Natural killer cell (primary cell): ENCODE measurements around the gene FOXN4. TPM values are rescaled to one million over a fixed set of nuclear protein-coding genes. Genes with fewer than 3 reads are reported as not detected.

Source experiments
- ATAC-seq, 3 donors: fragments of 150-1000 bp in 2 of 3; fragments of 200-7000 bp in 1 of 3; cut with Tn5 transposase; 1 replicate in 1 of 3; 2 replicates in 2 of 3; pipeline ENCODE4 v1.10.0; 2021; ENCODE audit warnings: mild to moderate bottlenecking in 2 of 3, moderate library complexity in 2 of 3
- DNase-seq, 2 donors: peaks; one replicate each; pipeline versions ENCODE4 v3.0.0 to v3.0.0-alpha.2; 2013 to 2021; ENCODE audit warnings: mixed read lengths in 1 of 2
- H3K27ac ChIP-seq: one replicate; pipeline ENCODE4 v1.5.1; 2013; ENCODE audit warnings: mild to moderate bottlenecking, low read length
- H3K27me3 ChIP-seq: one replicate; pipeline ENCODE4 v1.6.1; 2013; ENCODE audit warnings: low read length; ENCODE audit not compliant: control insufficient read depth, insufficient read depth
- H3K36me3 ChIP-seq: one replicate; pipeline ENCODE4 v1.6.1; 2013; ENCODE audit warnings: low read length; ENCODE audit not compliant: control insufficient read depth, insufficient read depth
- H3K4me1 ChIP-seq: one replicate; pipeline ENCODE4 v1.6.1; 2013; ENCODE audit warnings: low read length; ENCODE audit not compliant: control insufficient read depth, insufficient read depth
- H3K4me3 ChIP-seq: one replicate; pipeline ENCODE4 v1.5.1; 2013; ENCODE audit warnings: low read length
- H3K9me3 ChIP-seq: one replicate; pipeline ENCODE4 v1.6.1; 2013; ENCODE audit warnings: low read length; ENCODE audit not compliant: control insufficient read depth, insufficient read depth
- H3K27ac Mint-ChIP-seq, 2 donors: one replicate each; pipeline ENCODE4 v1.8.0; 2022; ENCODE audit warnings: mild to moderate bottlenecking in 2 of 2, mixed read lengths in 2 of 2, moderate library complexity in 1 of 2
- H3K27me3 Mint-ChIP-seq, 2 donors: one replicate each; pipeline ENCODE4 v1.8.0; 2022; ENCODE audit warnings: low read depth in 2 of 2, mixed read lengths in 2 of 2
- H3K36me3 Mint-ChIP-seq: one replicate; pipeline ENCODE4 v1.8.0; 2022; ENCODE audit warnings: mixed read lengths
- H3K4me1 Mint-ChIP-seq, 2 donors: one replicate each; pipeline ENCODE4 v1.8.0; 2022; ENCODE audit warnings: mixed read lengths in 2 of 2
- H3K4me3 Mint-ChIP-seq: one replicate; pipeline ENCODE4 v1.8.0; 2022; ENCODE audit warnings: mild to moderate bottlenecking, moderate library complexity, mixed read lengths
- H3K9me3 Mint-ChIP-seq, 2 donors: one replicate each; pipeline ENCODE4 v1.8.0; 2022; ENCODE audit warnings: mixed read lengths in 2 of 2
- CTCF ChIP-seq: fragments of 200-600 bp; IDR thresholded peaks from one replicate; pipeline ENCODE4 v1.8.0; 2022; ENCODE audit warnings: antibody characterized with exemption
- WGBS: methylation state at CpG from one replicate; pipeline ENCODE4 v1.1.7; 2013; ENCODE audit warnings: missing lambda C conversion rate; ENCODE audit not compliant: insufficient coverage; 5-methylcytosine and 5-hydroxymethylcytosine counted together
- intact Hi-C: fragments of 100-400 bp; cut with micrococcal nuclease; formaldehyde crosslinking; loops from one replicate; pipeline ENCODE4 v1.14.2; 2022
- total RNA-seq, 4 donors: library from RNA; stranded (reverse); fragments of 120-200 nt in 1 of 4; gene quantifications; one replicate each; pipeline versions ENCODE4 v1.2.3 to v1.2.4, GENCODE V29; 2013 to 2022

Gene FOXN4
- total RNA-seq, 3 donors from 2014 or later (not counting 1 experiment from before 2014, with no cell fraction given): not detected

- H3K36me3 ChIP-seq: no peaks in the 10 kb centered on the region
- no peak overlapping the region for H3K4me3 ChIP-seq
- ATAC-seq: no peak
- no peaks in the 10 kb centered on the region for H3K27me3 ChIP-seq
- Mint-ChIP-seq H3K36me3 (peaks cover 10% of the 10 kb centered on the region), H3K27me3 (peaks cover 2 to 3% of the 10 kb centered on the region in 2 donors), H3K9me3 (peaks cover under 1 to 3% of the 10 kb centered on the region in 2 donors), H3K27ac (no peak overlapping the region), H3K4me1 (no peaks in the 10 kb centered on the region), H3K4me3 (no peak overlapping the region)
- peaks cover 4% of the 10 kb centered on the region for H3K9me3 ChIP-seq
- no peak for DNase-seq
- TF ChIP-seq CTCF: no peak
- 90% methylated on average over 16 of the region's 16 CpGs for WGBS
- no peak overlapping the region for H3K27ac ChIP-seq
- intact Hi-C loops: no loop called here
- no peaks in the 10 kb centered on the region for H3K4me1 ChIP-seq
Measured at GRCh38 chr12:109258607-109259544, 50.2 kb downstream of the FOXN4 start.

- no peaks in the 10 kb centered on the region for H3K36me3 ChIP-seq
- H3K27ac Mint-ChIP-seq: no peak overlapping the region
Measured at GRCh38 chr12:109258201-109258600, 50.9 kb downstream of the FOXN4 start.

GRCh38 chr12:109256011-109256410 lies 53.1 kb downstream of the FOXN4 start:
- WGBS: 85% methylated on average over 8 of the region's 8 CpGs

More at GRCh38 chr12:109258201-109258600, 50.9 kb downstream of the FOXN4 start:
- Mint-ChIP-seq H3K27me3 (peaks cover 2 to 9% of the 10 kb centered on the region in 2 donors), H3K4me3 (no peak overlapping the region), H3K9me3 (peaks cover 2 to 6% of the 10 kb centered on the region in 2 donors), H3K36me3 (peaks cover 17% of the 10 kb centered on the region), H3K4me1 (no peaks in the 10 kb centered on the region)
- Histone ChIP-seq H3K27me3 (no peaks in the 10 kb centered on the region), H3K4me1 (no peaks in the 10 kb centered on the region), H3K9me3 (peaks cover 5% of the 10 kb centered on the region), H3K4me3 (no peak overlapping the region), H3K27ac (no peak overlapping the region)
- WGBS: 88% methylated on average over 6 of the region's 6 CpGs
- no peak for TF ChIP-seq CTCF
- intact Hi-C loops: no loop called here
- ATAC-seq (no peak), DNase-seq (no peak)

More at GRCh38 chr12:109256011-109256410, 53.1 kb downstream of the FOXN4 start:
- Histone ChIP-seq H3K27me3 (no peaks in the 10 kb centered on the region), H3K4me1 (no peaks in the 10 kb centered on the region), H3K4me3 (no peak overlapping the region), H3K9me3 (peaks cover 5% of the 10 kb centered on the region), H3K36me3 (no peaks in the 10 kb centered on the region), H3K27ac (no peak overlapping the region)
- Mint-ChIP-seq H3K4me3 (no peak overlapping the region), H3K9me3 (peaks cover 2 to 8% of the 10 kb centered on the region in 2 donors), H3K27me3 (peaks cover 2 to 10% of the 10 kb centered on the region in 2 donors), H3K36me3 (peaks cover 18% of the 10 kb centered on the region), H3K4me1 (no peaks in the 10 kb centered on the region), H3K27ac (no peak overlapping the region)
- TF ChIP-seq CTCF: no peak
- ATAC-seq (no peak), DNase-seq (no peak)
- intact Hi-C loops: no loop called here
